Calu3 (cell line): ENCODE data around the gene HEY2. TPM values are rescaled to one million over a fixed set of nuclear protein-coding genes. Genes with fewer than 3 reads are reported as not detected.

Experiments
- BruUV-seq: library from RNA; stranded (reverse); fragments of 400-500 nt; replicated peaks from 2 replicates; lab custom pipeline; 2021; lab: Mats Ljungman, UMichigan
- CTCF ChIA-PET: fragments of 300-600 bp; sonication (Branson Sonifier 250); formaldehyde crosslinking; loops from one replicate; lab custom pipeline; 2022; ENCODE audit warnings: antibody characterized with exemption; lab: Charles Lee
- DNase-seq: peaks from one replicate; pipeline ENCODE4 v3.0.0; 2022
- H3K27ac Mint-ChIP-seq: one replicate; pipeline ENCODE4 v1.8.0; 2022; ENCODE audit warnings: mixed read lengths; ENCODE audit not compliant: unreplicated experiment
- H3K27me3 Mint-ChIP-seq: one replicate; pipeline ENCODE4 v1.8.0; 2022; ENCODE audit warnings: mixed read lengths; ENCODE audit not compliant: unreplicated experiment
- H3K36me3 Mint-ChIP-seq: one replicate; pipeline ENCODE4 v1.8.0; 2022; ENCODE audit warnings: mild to moderate bottlenecking, moderate library complexity, mixed read lengths; ENCODE audit not compliant: insufficient read depth, unreplicated experiment
- H3K4me1 Mint-ChIP-seq: one replicate; pipeline ENCODE4 v1.8.0; 2022; ENCODE audit warnings: mild to moderate bottlenecking, low read depth, mixed read lengths; ENCODE audit not compliant: unreplicated experiment
- H3K4me3 Mint-ChIP-seq: one replicate; pipeline ENCODE4 v1.8.0; 2022; ENCODE audit warnings: mild to moderate bottlenecking, low read depth, moderate library complexity, mixed read lengths; ENCODE audit not compliant: unreplicated experiment
- H3K9me3 Mint-ChIP-seq: one replicate; pipeline ENCODE4 v1.8.0; 2022; ENCODE audit warnings: low read depth, mixed read lengths; ENCODE audit not compliant: unreplicated experiment
- intact Hi-C: fragments of 100-400 bp; cut with micrococcal nuclease; formaldehyde crosslinking; loops from one replicate; pipeline ENCODE4 v1.10.0; 2022; ENCODE audit not compliant: unreplicated experiment
- total RNA-seq: library from RNA; stranded (reverse); gene quantifications from 2 replicates; pipeline ENCODE4 v1.2.3, GENCODE V29; 2022
- TF ChIP-seq, protein P1 (sequence below): fragments of 200-600 bp; IDR thresholded peaks from one replicate; pipeline ENCODE4 v1.8.0; 2022; ENCODE audit warnings: antibody characterized with exemption; ENCODE audit not compliant: unreplicated experiment

HEY2 gene
- total RNA-seq, 1 experiment from 2014 or later, result 0.47 TPM

DNA sequence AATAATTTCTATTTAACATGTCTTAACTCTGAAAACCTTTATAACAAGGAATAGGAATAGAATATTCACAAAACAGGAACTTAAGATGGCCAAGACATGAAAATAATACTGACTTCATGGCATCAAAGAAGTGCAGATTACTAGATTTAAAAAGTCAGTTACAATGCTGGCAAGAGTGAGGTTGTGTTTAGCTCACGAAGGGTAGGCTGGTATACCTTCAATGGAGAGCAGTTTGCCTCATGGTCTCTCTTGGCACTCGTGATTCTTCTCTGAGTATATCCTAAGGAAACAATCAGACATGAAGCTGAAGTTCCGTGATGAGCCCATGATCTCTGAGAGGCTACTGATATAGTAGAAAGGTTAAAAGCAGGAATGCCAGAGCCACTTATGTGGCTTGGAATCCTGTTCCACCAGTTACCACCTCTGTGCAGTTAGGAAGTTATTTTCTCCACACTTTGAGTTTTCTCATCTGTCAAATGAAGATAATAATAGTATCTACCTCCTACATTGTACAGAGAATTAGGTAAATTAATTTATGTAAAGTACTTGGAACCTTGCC is 48.5 kb downstream of the HEY2 start:
- Mint-ChIP-seq H3K27me3 (no peaks in the 10 kb centered on the region), H3K9me3 (no peaks in the 10 kb centered on the region), H3K36me3 (peaks cover 10% of the 10 kb centered on the region), H3K4me3 (no peak overlapping the region), H3K4me1 (peaks cover 37% of the 10 kb centered on the region), H3K27ac (no peak overlapping the region)
- no TSS peak for BruUV-seq
- TF ChIP-seq, protein P1, sequence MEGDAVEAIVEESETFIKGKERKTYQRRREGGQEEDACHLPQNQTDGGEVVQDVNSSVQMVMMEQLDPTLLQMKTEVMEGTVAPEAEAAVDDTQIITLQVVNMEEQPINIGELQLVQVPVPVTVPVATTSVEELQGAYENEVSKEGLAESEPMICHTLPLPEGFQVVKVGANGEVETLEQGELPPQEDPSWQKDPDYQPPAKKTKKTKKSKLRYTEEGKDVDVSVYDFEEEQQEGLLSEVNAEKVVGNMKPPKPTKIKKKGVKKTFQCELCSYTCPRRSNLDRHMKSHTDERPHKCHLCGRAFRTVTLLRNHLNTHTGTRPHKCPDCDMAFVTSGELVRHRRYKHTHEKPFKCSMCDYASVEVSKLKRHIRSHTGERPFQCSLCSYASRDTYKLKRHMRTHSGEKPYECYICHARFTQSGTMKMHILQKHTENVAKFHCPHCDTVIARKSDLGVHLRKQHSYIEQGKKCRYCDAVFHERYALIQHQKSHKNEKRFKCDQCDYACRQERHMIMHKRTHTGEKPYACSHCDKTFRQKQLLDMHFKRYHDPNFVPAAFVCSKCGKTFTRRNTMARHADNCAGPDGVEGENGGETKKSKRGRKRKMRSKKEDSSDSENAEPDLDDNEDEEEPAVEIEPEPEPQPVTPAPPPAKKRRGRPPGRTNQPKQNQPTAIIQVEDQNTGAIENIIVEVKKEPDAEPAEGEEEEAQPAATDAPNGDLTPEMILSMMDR, result no peak
- intact Hi-C loops, result no loop called here
- DNase-seq, result no peak
- CTCF ChIA-PET, result interaction anchor here (1.1 kb wide), 1 partner anchor 12 kb away, joined by 4 read pairs; no protein-coding TSS in a partner anchor

DNA sequence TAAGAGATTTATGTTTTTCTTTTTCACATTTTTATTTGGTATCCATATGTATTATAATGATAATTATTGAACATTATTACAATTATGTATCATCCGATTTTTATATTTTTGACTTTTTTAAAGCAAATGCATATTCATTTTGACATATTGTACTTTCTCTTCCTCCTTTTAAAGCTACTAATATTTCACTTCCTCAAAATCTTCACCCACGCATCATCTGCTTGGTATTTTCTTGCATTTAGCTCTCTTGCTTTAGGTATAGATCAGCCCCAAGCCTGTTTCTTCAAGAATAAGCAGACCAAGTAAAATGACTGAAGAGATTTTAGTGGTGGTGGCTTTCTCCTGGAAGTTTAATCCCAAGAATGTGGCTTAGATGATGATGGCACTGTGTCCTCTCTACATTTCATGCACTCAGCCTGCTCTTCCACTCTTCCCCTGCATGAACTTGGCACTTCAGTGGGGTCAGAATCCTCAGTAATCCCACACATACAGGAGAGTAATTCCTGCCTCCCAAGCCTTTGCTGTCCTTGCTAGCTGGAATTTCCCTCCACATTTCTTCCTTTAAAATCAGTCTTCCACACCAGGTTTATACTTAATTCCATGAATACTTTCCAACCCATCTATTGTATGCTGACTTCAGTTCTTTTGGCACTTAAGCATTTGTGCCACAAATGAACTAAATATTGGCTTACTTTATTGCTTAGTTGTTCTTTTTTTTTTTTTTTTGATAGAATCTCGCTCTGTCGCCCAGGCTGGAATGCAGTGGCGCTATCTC is 49.5 kb downstream of the HEY2 start:
- Mint-ChIP-seq H3K4me3 (no peak overlapping the region), H3K9me3 (no peaks in the 10 kb centered on the region), H3K4me1 (peaks cover 30% of the 10 kb centered on the region), H3K27ac (no peak overlapping the region), H3K36me3 (peaks cover 4% of the 10 kb centered on the region), H3K27me3 (no peaks in the 10 kb centered on the region)
- intact Hi-C loops, result no loop called here
- TF ChIP-seq, protein P1, result no peak
- no peak for DNase-seq
- CTCF ChIA-PET, result no interaction called here
- no TSS peak for BruUV-seq

DNA sequence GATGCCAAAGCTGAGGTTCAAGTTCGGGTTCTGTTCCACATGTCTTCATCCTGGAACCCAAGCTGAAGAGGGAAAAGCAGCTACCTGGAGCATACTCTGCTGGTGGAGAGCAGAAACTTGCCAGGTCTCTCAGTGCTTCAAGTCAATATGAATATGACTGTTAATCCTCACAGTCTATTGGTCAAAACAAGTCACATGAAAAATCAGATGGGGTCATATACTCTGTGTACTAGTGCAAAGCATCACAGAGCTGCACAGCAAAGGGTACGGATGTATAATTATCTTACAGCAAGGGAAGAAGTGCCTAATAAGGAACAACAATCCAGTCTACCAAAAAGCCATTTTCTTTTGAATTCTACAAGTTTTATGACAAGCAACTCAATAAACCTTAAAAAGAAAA is 53.0 kb downstream of the HEY2 start:
- H3K27me3 Mint-ChIP-seq, result no peaks in the 10 kb centered on the region
- TF ChIP-seq, protein P1, result no peak
- no peak overlapping the region for H3K27ac Mint-ChIP-seq
- CTCF ChIA-PET, result no interaction called here
- H3K4me3 Mint-ChIP-seq, result no peak overlapping the region
- no peaks in the 10 kb centered on the region for H3K9me3 Mint-ChIP-seq
- BruUV-seq, result no TSS peak
- H3K4me1 Mint-ChIP-seq, result peaks cover 18% of the 10 kb centered on the region
- intact Hi-C loops, result no loop called here
- H3K36me3 Mint-ChIP-seq, result peaks cover 4% of the 10 kb centered on the region
- no peak for DNase-seq

DNA sequence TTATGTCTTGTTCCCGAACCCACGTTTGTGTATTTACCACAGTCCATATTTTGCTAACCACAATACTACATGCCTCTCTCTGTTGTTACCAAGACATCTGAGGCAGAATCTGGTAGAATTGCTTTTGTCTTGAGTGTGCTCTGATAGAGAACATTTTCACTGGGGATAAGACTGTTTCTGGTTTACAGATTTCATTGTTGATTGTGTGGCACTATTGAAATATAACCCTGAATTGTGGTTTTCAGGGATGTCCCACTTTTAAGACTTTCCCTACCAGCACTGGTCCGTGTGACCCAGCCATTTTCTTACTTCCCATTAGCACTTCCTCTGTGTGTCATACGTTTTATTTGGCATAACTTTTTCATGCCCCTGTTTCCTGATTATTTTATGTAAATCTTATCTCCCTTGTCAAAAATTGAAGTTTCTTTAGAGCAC is 53.5 kb downstream of the HEY2 start:
- intact Hi-C loops, result no loop called here
- Mint-ChIP-seq H3K27me3 (no peaks in the 10 kb centered on the region), H3K27ac (no peak overlapping the region), H3K4me1 (peaks cover 18% of the 10 kb centered on the region), H3K9me3 (no peaks in the 10 kb centered on the region), H3K36me3 (peaks cover 4% of the 10 kb centered on the region), H3K4me3 (no peak overlapping the region)
- DNase-seq, result no peak
- TF ChIP-seq, protein P1, result no peak
- CTCF ChIA-PET, result no interaction called here
- BruUV-seq, result no TSS peak
